Activated gamma-delta T cell (primary cell): ENCODE results near the gene PDGFC.

Experiments used
- DNase-seq: peaks from one replicate; lab custom pipeline; 2025; lab: John Stamatoyannopoulos, UW

PDGFC gene

DNA sequence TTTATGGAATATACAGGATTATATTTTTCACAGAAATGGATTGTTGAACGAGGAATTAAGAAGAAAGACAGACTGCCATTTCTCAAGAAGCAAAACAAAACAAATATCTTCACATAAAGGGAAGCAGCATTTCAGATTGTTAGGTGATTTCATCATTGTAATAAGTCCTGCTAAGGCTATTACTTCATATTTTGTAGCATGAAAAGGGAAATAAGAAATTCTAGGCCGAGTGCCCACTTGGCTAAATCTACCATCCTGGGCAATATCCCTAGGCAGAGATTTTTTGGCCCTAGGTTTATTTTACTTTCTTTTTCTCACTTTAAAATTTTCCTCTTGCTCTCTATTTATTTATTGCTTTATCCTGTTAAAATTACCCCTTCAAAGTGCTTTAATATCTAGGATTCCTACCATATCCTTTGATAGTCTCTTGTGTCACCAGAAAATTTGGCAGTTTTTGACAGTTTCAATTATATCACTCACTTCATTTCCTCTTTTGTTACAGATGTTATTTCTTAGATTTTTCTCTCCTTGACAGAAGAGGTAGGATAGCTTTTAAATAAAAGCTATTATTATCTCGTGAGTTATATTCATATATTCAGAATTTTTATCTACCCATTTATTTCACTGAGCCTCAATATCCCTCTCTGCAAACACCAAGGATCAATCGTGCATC, 142.3 kb downstream of the PDGFC start:
- DNase-seq, result no peak

DNA sequence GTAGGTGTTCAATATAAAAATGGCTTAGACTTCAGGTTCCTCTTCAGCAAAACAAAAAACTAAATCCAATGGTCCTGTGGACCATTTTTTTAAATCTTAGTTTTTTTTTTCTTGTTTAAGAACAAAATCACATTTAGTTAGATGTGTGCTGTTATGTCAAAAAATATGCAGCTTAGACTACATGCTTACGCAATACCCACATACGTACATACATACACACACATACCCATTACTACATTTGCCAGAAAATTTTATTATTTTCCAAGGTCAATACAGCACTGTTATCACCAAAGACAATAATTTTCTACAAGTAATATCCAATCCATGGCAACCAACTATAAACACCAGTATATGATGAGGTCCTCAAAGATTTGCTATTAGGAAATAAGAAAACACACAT, 144.1 kb downstream of the PDGFC start:
- no peak for DNase-seq

GRCh38 chr4:156825074-156825473, 146.5 kb downstream of the PDGFC start:
- no peak for DNase-seq

DNA sequence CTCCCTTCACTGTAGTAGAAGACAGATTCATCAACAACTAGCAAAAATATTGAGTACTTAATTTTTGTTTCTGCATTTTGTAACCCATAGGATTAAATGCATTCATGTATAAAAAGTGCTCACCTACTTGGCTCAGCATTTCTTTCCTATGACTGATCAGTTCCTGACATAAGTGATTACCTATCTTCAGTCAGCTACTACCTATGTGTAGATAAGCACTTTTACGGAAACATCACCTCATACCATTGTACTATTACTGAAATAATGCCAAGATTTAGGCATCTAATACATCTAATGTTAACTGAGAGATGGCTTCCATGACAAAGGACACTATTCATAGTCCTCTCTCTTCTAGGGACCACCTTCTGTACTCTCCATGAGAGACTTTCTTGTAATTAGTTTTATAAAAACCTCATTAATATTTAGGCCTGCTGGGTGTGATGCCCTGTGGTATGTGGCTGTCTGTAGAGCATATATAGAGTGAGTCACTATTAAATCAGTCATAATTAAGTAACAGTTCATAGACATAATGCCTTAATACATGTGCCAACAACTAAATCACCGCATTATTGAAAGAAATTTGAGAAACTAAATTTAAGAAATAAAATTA, 147.0 kb downstream of the PDGFC start:
- no peak for DNase-seq

- DNase-seq, result no peak
Observed at GRCh38 chr4:156820931-156821330, 150.7 kb downstream of the PDGFC start.

DNA sequence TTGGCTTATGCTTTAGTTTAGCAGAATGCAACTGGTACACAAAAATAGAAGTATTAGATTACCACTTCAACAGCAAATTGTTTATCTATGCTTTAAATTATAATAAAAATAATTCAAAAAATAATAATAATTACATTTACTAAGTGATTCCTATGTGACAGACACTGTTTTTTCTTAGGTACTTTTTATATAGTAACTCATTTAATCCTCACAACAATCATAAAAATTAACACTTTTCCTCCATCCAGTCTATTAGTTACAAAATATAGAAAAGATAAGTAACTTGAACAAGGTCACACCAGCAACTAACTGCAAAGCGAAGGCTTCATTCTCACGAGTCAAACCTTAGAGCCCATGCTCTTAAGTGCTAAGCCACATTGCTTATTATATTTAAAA, 155.2 kb downstream of the PDGFC start:
- DNase-seq, result no peak

- no peak for DNase-seq
Observed at GRCh38 chr4:156815717-156816359, 155.8 kb downstream of the PDGFC start.

DNA sequence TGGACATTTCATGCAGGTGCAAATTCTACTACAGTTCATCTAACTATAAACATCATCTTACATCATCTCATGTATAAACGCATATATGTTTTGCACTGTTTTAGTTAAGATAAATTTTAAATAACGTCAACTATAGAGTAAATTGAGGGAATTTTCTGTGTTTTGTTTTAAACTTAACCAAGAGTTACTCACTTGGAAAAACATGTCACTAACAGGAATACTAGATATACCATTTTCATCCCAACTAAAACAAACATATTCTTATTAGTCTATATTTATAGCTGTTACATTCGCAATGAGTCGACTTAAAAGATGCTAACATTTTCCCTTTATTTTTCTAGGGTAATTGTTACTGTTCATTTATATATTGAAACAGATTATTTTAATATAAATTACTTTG, 159.6 kb downstream of the PDGFC start:
- no peak for DNase-seq

- DNase-seq, result no peak
Observed at GRCh38 chr4:156811286-156811685, 160.3 kb downstream of the PDGFC start.

GRCh38 chr4:156805696-156806095, 165.9 kb downstream of the PDGFC start:
- no peak for DNase-seq

- DNase-seq, result no peak
Observed at GRCh38 chr4:156803056-156803455, 168.5 kb downstream of the PDGFC start.

DNA sequence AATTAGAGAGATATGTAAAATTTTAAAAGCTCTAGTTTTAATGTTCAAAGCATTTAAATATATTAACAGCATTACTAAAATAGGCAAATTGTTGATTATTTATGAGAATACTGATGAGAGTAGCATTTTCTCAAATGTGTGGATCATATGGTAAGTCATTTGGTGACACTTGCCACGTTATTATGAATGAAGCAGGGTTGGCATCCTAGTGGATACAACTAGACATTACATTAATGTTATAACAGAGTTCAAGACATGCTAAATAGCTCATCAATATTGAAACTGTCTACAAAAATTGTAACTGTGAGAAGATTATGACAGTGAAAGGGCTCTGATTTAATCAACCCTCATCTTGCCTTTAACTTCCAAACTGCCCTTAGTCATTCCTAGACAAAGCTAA, 171.1 kb downstream of the PDGFC start:
- no peak for DNase-seq

GRCh38 chr4:156799121-156799589, 172.4 kb downstream of the PDGFC start:
- no peak for DNase-seq

DNA sequence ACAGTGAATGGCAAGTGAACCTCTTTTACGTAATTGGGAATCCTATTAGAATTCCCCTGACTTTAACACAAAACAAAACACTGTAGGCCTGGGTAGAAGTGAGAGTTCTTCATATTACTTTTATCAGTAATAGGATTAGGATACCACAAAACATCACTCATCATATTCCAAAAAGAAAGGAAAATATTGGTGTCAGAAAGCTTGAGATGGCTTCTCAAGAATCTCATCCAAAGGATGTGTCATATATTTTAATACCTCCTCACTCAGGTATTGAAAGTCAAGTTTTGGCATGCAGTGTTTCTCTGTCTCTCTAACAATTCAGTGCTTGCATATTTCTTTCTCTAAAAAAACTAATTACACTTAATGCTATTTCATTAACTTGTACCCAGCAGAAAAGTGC, 173.2 kb downstream of the PDGFC start:
- no peak for DNase-seq

- DNase-seq, result no peak
Observed at GRCh38 chr4:156797206-156797605, 174.4 kb downstream of the PDGFC start.

DNA sequence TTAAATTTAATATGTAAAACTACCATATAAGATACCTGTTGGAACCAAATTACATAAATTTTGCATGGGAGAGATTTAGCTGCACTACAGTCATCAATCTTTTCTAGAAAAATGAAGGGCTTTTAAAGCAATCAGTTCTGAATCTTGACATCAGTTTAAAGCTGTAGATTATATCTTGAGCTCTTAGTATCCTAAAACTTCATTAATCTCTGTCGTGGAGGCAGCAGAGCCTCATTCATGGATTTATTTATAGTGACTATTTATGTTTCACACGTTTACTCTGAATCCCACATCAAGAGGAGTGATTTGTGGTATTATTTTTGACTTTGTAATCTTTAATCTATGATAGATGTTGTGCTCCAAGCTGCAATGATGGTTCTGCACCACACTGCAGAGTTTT, 175.9 kb downstream of the PDGFC start:
- DNase-seq, result no peak

GRCh38 chr4:156794863-156795262, 176.7 kb downstream of the PDGFC start:
- DNase-seq, result no peak

GRCh38 chr4:156792462-156793085, 179.0 kb downstream of the PDGFC start:
- no peak for DNase-seq

GRCh38 chr4:156790866-156791265, 180.7 kb downstream of the PDGFC start:
- DNase-seq, result no peak

- DNase-seq, result no peak
Observed at GRCh38 chr4:156788782-156789181, 182.8 kb downstream of the PDGFC start.

- no peak for DNase-seq
Observed at GRCh38 chr4:156786713-156787112, 184.9 kb downstream of the PDGFC start.

GRCh38 chr4:156784970-156785369, 186.6 kb downstream of the PDGFC start:
- no peak for DNase-seq

GRCh38 chr4:156783966-156784365, 187.6 kb downstream of the PDGFC start:
- no peak for DNase-seq
